HepG2 (cell line): ENCODE results near the gene EPO. TPM values are rescaled to one million over a fixed set of nuclear protein-coding genes. Genes with fewer than 3 reads are reported as not detected.

Experiments used
- CAMTA2 ChIP-seq: sonication (generic); formaldehyde crosslinking; IDR thresholded peaks from 2 replicates; pipeline ENCODE4 v1.4.0; 2020; ENCODE audit warnings: mild to moderate bottlenecking, missing genetic modification reagents, borderline replicate concordance
- CTCF ChIP-seq: sonication (generic); formaldehyde crosslinking; IDR thresholded peaks from 2 replicates; pipeline ENCODE4 v1.5.0; 2020; ENCODE audit warnings: mild to moderate bottlenecking, missing genetic modification reagents, moderate library complexity
- DPF2 ChIP-seq: sonication (generic); formaldehyde crosslinking; IDR thresholded peaks from 2 replicates; pipeline ENCODE4 v1.4.0; 2020; ENCODE audit warnings: mild to moderate bottlenecking, low read depth, missing genetic modification reagents, borderline replicate concordance
- HNF1B ChIP-seq: sonication (generic); formaldehyde crosslinking; IDR thresholded peaks from 2 replicates; pipeline ENCODE4 v1.5.1; 2020; ENCODE audit warnings: mild to moderate bottlenecking, moderate library complexity, missing genetic modification reagents
- KDM4B ChIP-seq: sonication (generic); formaldehyde crosslinking; IDR thresholded peaks from 2 replicates; pipeline ENCODE4 v1.4.0; 2020; ENCODE audit warnings: missing genetic modification reagents
- KDM6A ChIP-seq: IDR thresholded peaks from 2 replicates; pipeline ENCODE4 v1.6.1; 2016; ENCODE audit warnings: low read depth
- MZF1 ChIP-seq: sonication (generic); formaldehyde crosslinking; IDR thresholded peaks from 2 replicates; pipeline ENCODE4 v1.8.1; 2023; ENCODE audit warnings: mild to moderate bottlenecking, missing genetic modification reagents, borderline replicate concordance
- NONO ChIP-seq, 2 experiments: fragments of 450-650 bp in 1 of 2; sonication (generic) in 1 of 2; formaldehyde crosslinking in 1 of 2; IDR thresholded peaks in 1 of 2; conservative IDR thresholded peaks in 1 of 2; 2 replicates each; pipeline versions ENCODE4 v1.6.1 to v1.8.0; 2017 to 2022; ENCODE audit warnings: mild to moderate bottlenecking in 1 of 2, missing genetic modification reagents in 1 of 2, moderate library complexity in 1 of 2
- PAWR ChIP-seq: sonication (generic); formaldehyde crosslinking; IDR thresholded peaks from 2 replicates; pipeline ENCODE4 v1.4.0; 2020; ENCODE audit warnings: missing genetic modification reagents, mild to moderate bottlenecking, borderline replicate concordance
- PRPF4 ChIP-seq: fragments of 200-400 bp; formaldehyde crosslinking; IDR thresholded peaks from 2 replicates; pipeline ENCODE4 v1.6.1; 2016; ENCODE audit warnings: low read length, low read depth; ENCODE audit not compliant: poor library complexity, severe bottlenecking
- SKI ChIP-seq: fragments of 450-650 bp; IDR thresholded peaks from one replicate; pipeline ENCODE4 v1.6.1; 2018; ENCODE audit warnings: mild to moderate bottlenecking; ENCODE audit not compliant: partially characterized antibody
- SMYD3 ChIP-seq: sonication (generic); formaldehyde crosslinking; IDR thresholded peaks from 2 replicates; pipeline ENCODE4 v1.8.1; 2023; ENCODE audit warnings: mild to moderate bottlenecking, missing genetic modification reagents
- SNAI1 ChIP-seq: sonication (generic); formaldehyde crosslinking; IDR thresholded peaks from 2 replicates; pipeline ENCODE4 v1.5.0; 2020; ENCODE audit warnings: mild to moderate bottlenecking, missing genetic modification reagents, borderline replicate concordance
- SP4 ChIP-seq: sonication (generic); formaldehyde crosslinking; IDR thresholded peaks from 2 replicates; pipeline ENCODE4 v1.8.1; 2023; ENCODE audit warnings: mild to moderate bottlenecking, missing genetic modification reagents
- SRSF4 ChIP-seq: fragments of 200-400 bp; formaldehyde crosslinking; IDR thresholded peaks from one replicate; pipeline ENCODE4 v1.6.1; 2018; ENCODE audit warnings: mild to moderate bottlenecking, low read depth, low read length, moderate library complexity; ENCODE audit not compliant: poor library complexity, severe bottlenecking
- USF2 ChIP-seq, 2 experiments: sonication (generic) in 1 of 2; formaldehyde crosslinking in 1 of 2; IDR thresholded peaks; 2 replicates each; pipeline versions ENCODE4 v1.5.1 to v1.6.1; 2011 to 2020; ENCODE audit warnings: borderline replicate concordance in 1 of 2, low read depth in 1 of 2, low read length in 1 of 2, mild to moderate bottlenecking in 1 of 2, missing genetic modification reagents in 1 of 2, moderate library complexity in 1 of 2
- ZBTB44 ChIP-seq: sonication (generic); formaldehyde crosslinking; IDR thresholded peaks from 2 replicates; pipeline ENCODE4 v1.4.0; 2020; ENCODE audit warnings: missing genetic modification reagents
- ZNF143 ChIP-seq: sonication (generic); formaldehyde crosslinking; IDR thresholded peaks from 2 replicates; pipeline ENCODE4 v1.4.0; 2020; ENCODE audit warnings: missing genetic modification reagents
- ZNF317 ChIP-seq: sonication (generic); formaldehyde crosslinking; IDR thresholded peaks from 2 replicates; pipeline ENCODE4 v1.5.0; 2020; ENCODE audit warnings: mild to moderate bottlenecking, missing genetic modification reagents
- ZNF614 ChIP-seq: IDR thresholded peaks from 2 replicates; pipeline ENCODE4 v1.6.1; 2018; ENCODE audit warnings: missing biosample characterization, missing genetic modification reagents, inconsistent platforms, borderline replicate concordance
- ZNF780A ChIP-seq: sonication (generic); formaldehyde crosslinking; IDR thresholded peaks from 2 replicates; pipeline ENCODE4 v1.8.0; 2022; ENCODE audit warnings: mild to moderate bottlenecking, missing genetic modification reagents, moderate library complexity
- ZNF879 ChIP-seq: sonication (generic); formaldehyde crosslinking; IDR thresholded peaks from 2 replicates; pipeline ENCODE4 v1.8.1; 2023; ENCODE audit warnings: missing genetic modification reagents
- polyA plus RNA-seq, 8 experiments: library from polyadenylated mRNA; depleted of rRNA in 3 of 8; stranded (reverse) in 7 of 8; unstranded in 1 of 8; fragments of >200 nt; fragmentation: Illumina TruSeq in 4 of 8; extraction: Trizol in 4 of 8; gene quantifications; 2 replicates each; pipeline versions ENCODE4 v1.2.1 to v1.2.3, GENCODE V29; 2011 to 2016; ENCODE audit warnings: low read depth in 4 of 8, missing spikeins in 1 of 8, mixed read lengths in 1 of 8; ENCODE audit not compliant: insufficient read depth in 1 of 8
- total RNA-seq, 5 experiments: library from RNA; depleted of rRNA; stranded (reverse); fragments of >200 nt; fragmentation: Illumina TruSeq; extraction: Trizol; gene quantifications; 2 replicates each; pipeline ENCODE4 v1.2.3, GENCODE V29; 2016; ENCODE audit warnings: low read depth in 1 of 5

EPO gene
- total and polyA plus RNA-seq, 2 of the 13 experiments (the other 11 are each of a cell fraction or from before 2014, with no cell fraction given), result 10.3 to 25.7 TPM

GRCh38 chr7:100706672-100707311, 13.5 kb upstream of the EPO start (continued):
- TF ChIP-seq MZF1 (CRISPR knock-in tag) (no peak), ZNF143 (no peak), HNF1B (CRISPR knock-in tag) (no peak), KDM6A (CRISPR knock-in tag) (no peak), ZNF317 (CRISPR knock-in tag) (0 out of 2 replicates have a peak, but pooled peaks have one; percentile 22), SMYD3 (no peak), PAWR (no peak), SRSF4 (no peak), DPF2 (no peak), ZNF780A (CRISPR knock-in tag) (no peak), NONO (IDR thresholded peaks at IDR 0.05) (no peak), NONO (CRISPR knock-in tag; conservative IDR thresholded peaks at IDR 0.05) (peak; percentile 45; the same call in 1 of the 2 replicates), SKI (no peak), ZNF614 (peak; percentile 25; the same call in 1 of the 2 replicates), PRPF4 (no peak), ZNF879 (CRISPR knock-in tag) (0 out of 2 replicates have a peak, but pooled peaks have one; percentile 67), USF2 (IDR thresholded peaks at IDR 0.05; ENCODE audit: low read depth, low read length) (no peak), USF2 (CRISPR knock-in tag; IDR thresholded peaks at IDR 0.05; ENCODE audit: borderline replicate concordance) (no peak), SP4 (CRISPR knock-in tag) (no peak; the same call in 1 of the 2 replicates), SNAI1 (no peak), ZBTB44 (CRISPR knock-in tag) (no peak), CTCF (no peak), CAMTA2 (CRISPR knock-in tag) (no peak), KDM4B (CRISPR knock-in tag) (no peak)
